ENCODE measurements around the gene STARD8.

DNA sequence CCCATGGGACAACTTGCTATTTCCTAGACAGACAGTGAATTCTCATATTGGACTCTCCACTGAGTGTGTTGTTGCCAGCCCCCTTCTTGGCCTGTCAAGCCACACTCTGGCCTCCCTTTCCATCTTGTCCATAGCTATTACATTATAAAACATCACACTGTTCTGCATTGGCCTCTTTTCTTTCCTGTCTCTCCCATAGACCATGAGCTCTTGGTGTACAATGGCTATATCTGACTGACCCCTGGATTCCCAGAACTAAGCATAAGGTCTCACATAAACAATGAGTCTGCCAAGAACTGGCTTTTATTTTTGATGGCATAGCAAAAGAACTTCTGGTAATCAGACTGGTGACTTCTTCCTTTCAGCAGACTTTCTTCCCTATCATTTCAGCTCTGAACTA, 23.8 kb downstream of the STARD8 start:
- TF ChIP-seq POLR2AphosphoS5 (IDR thresholded peaks at IDR 0.05) (no peak), TAF1 (IDR thresholded peaks at IDR 0.05; ENCODE audit: low read depth) (no peak), EZH2 (IDR thresholded peaks at IDR 0.05; ENCODE audit: borderline replicate concordance, insufficient read depth, low read length, poor library complexity, severe bottlenecking) (no peak), EP300 (conservative IDR thresholded peaks at IDR 0.05; ENCODE audit: poor library complexity, severe bottlenecking) (no peak)
- TF ChIP-seq, protein P1, sequence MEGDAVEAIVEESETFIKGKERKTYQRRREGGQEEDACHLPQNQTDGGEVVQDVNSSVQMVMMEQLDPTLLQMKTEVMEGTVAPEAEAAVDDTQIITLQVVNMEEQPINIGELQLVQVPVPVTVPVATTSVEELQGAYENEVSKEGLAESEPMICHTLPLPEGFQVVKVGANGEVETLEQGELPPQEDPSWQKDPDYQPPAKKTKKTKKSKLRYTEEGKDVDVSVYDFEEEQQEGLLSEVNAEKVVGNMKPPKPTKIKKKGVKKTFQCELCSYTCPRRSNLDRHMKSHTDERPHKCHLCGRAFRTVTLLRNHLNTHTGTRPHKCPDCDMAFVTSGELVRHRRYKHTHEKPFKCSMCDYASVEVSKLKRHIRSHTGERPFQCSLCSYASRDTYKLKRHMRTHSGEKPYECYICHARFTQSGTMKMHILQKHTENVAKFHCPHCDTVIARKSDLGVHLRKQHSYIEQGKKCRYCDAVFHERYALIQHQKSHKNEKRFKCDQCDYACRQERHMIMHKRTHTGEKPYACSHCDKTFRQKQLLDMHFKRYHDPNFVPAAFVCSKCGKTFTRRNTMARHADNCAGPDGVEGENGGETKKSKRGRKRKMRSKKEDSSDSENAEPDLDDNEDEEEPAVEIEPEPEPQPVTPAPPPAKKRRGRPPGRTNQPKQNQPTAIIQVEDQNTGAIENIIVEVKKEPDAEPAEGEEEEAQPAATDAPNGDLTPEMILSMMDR (IDR thresholded peaks at IDR 0.05; ENCODE audit: poor library complexity, severe bottlenecking) = no peak
